Hematopoietic multipotent progenitor cell (in vitro differentiated cells): Measurements from ENCODE around the gene ZXDA. TPM values are rescaled to one million over a fixed set of nuclear protein-coding genes. Genes with fewer than 3 reads are reported as not detected.

ENCODE experiments used
- DNase-seq, 3 donors: peaks; one replicate each; pipeline ENCODE4 v3.0.0-alpha.2; 2011 to 2015; ENCODE audit warnings: low read depth in 2 of 3, low spot score in 2 of 3
- total RNA-seq: library from RNA; depleted of rRNA; stranded (reverse); fragments of >200 nt; gene quantifications from one replicate; pipeline ENCODE4 v1.2.3, GENCODE V29; 2012

Gene ZXDA
- total RNA-seq = 15.6 TPM

- peak in 1 of 3 donors; percentile 29 for DNase-seq
Observed at GRCh38 chrX:57910287-57910912, at the start of gene ZXDA. ZXDA (minus strand) TSS chrX:57910458; CDS start chrX:57910420, 38 bp downstream.

GRCh38 chrX:57952320-57952678 lies 42.0 kb upstream of the ZXDA start:
- DNase-seq = no peak

GRCh38 chrX:57951666-57952319 lies 41.5 kb upstream of the ZXDA start:
- DNase-seq = peak in 2 of 3 donors; percentile 89 to 97

- no peak for DNase-seq
Observed at GRCh38 chrX:57933321-57933720, 23.1 kb upstream of the ZXDA start.

- DNase-seq = no peak
Observed at GRCh38 chrX:57932266-57932665, 22.0 kb upstream of the ZXDA start.

- peak in 1 of 3 donors; percentile 18 for DNase-seq
Observed at GRCh38 chrX:57930051-57930450, 19.8 kb upstream of the ZXDA start.

- DNase-seq = peak in 2 of 3 donors; percentile 36 to 60
Observed at GRCh38 chrX:57929373-57929772, 19.1 kb upstream of the ZXDA start.

- no peak for DNase-seq
Observed at GRCh38 chrX:57925806-57926205, 15.5 kb upstream of the ZXDA start.

- peak in 1 of 3 donors; percentile 60 for DNase-seq
Observed at GRCh38 chrX:57918750-57919436, 8.6 kb upstream of the ZXDA start.

- no peak for DNase-seq
Observed at GRCh38 chrX:57915680-57916079, 5.4 kb upstream of the ZXDA start.

GRCh38 chrX:57909595-57910286 lies 517 bp downstream of the ZXDA start:
- DNase-seq = peak in 1 of 3 donors; percentile 18

- DNase-seq = peak in 1 of 3 donors; percentile 6
Observed at GRCh38 chrX:57908972-57909594, 1.2 kb downstream of the ZXDA start.

GRCh38 chrX:57906790-57907189 lies 3.5 kb downstream of the ZXDA start:
- no peak for DNase-seq

GRCh38 chrX:57905141-57905540 lies 5.1 kb downstream of the ZXDA start:
- DNase-seq = no peak

- no peak for DNase-seq
Observed at GRCh38 chrX:57904176-57904880, 5.9 kb downstream of the ZXDA start.

- no peak for DNase-seq
Observed at GRCh38 chrX:57902633-57903032, 7.6 kb downstream of the ZXDA start.

GRCh38 chrX:57901466-57901865 lies 8.8 kb downstream of the ZXDA start:
- DNase-seq = no peak

- no peak for DNase-seq
Observed at GRCh38 chrX:57900975-57901374, 9.3 kb downstream of the ZXDA start.

- no peak for DNase-seq
Observed at GRCh38 chrX:57899906-57900305, 10.4 kb downstream of the ZXDA start.

GRCh38 chrX:57899064-57899463 lies 11.2 kb downstream of the ZXDA start:
- DNase-seq = no peak
